Nephron (organoid): ENCODE data around the gene SEMA5B.

Experiments
- H3K27ac Mint-ChIP-seq, 3 experiments: 2 replicates each; pipeline ENCODE4 v1.8.0; 2020; ENCODE audit warnings: mixed read lengths in 3 of 3, mild to moderate bottlenecking in 2 of 3, moderate library complexity in 1 of 3
- H3K27me3 Mint-ChIP-seq: 2 replicates; pipeline ENCODE4 v1.8.0; 2021; ENCODE audit warnings: low read depth, mild to moderate bottlenecking, moderate library complexity, mixed read lengths
- H3K36me3 Mint-ChIP-seq: 2 replicates; pipeline ENCODE4 v1.8.0; 2020; ENCODE audit warnings: low read depth, mixed read lengths
- H3K4me1 Mint-ChIP-seq: 2 replicates; pipeline ENCODE4 v1.8.0; 2020; ENCODE audit warnings: mixed read lengths
- H3K4me3 Mint-ChIP-seq, 3 experiments: 2 replicates each; pipeline ENCODE4 v1.8.0; 2020; ENCODE audit warnings: mild to moderate bottlenecking in 3 of 3, mixed read lengths in 3 of 3, moderate library complexity in 2 of 3
- H3K9me3 Mint-ChIP-seq: 2 replicates; pipeline ENCODE4 v1.8.0; 2020; ENCODE audit warnings: mixed read lengths
- CTCF ChIP-seq, 3 experiments: fragments of 200-600 bp; sonication (generic); IDR thresholded peaks; one replicate each; pipeline ENCODE4 v1.5.0; 2021; ENCODE audit warnings: antibody characterized with exemption in 3 of 3; ENCODE audit not compliant: unreplicated experiment in 3 of 3

Gene SEMA5B

DNA sequence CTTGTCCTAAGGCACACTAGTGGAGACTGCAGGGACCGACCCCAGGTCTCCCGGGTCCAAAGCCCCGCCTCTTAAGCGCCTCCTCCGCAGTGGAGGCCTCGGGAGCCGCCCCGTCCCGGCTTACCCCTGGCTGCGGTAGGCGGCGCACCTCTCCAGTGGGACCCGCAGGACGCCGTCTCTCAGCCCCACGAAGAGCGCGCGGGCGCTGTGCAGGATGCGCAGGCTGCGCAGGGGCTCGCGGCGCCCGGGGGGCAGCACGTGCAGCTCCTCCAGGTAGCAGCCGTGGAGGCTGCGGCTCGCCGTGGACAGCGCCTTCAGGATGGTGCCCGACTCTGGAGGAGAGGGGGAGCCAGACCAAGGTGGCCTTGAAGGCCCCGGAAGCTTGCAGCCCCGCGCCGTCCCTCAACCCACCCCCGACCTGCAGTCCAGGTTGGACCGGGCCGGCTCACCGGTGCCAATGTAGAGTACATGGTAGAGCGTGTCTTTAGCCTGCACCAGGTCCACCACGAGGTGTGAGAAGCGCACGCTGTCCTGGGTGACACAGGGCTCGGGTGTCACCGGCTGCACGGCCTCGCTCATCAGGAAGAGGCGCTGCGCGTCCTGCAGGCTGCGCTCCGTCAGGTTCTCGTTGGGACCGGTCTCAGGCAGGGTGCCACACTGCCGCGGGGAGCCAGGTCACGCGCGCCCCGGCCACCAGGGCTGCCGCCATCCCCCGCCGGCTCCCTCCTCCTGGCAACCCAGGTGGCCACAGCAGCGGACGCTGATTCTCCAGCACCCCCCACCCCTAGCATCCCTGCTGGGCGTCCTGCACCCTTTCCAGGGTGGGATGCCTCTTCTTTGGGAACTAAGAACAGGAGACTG is 105.5 kb downstream of the SEMA5B start:
- Mint-ChIP-seq H3K9me3 (no peaks in the 10 kb centered on the region), H3K36me3 (no peaks in the 10 kb centered on the region)

GRCh38 chr3:122920986-122921385 is 106.6 kb downstream of the SEMA5B start:
- H3K4me3 Mint-ChIP-seq, result no peak overlapping the region
- H3K9me3 Mint-ChIP-seq, result no peaks in the 10 kb centered on the region
- no peak overlapping the region for H3K27ac Mint-ChIP-seq
- TF ChIP-seq CTCF (IDR thresholded peaks at IDR 0.05; ENCODE audit: unreplicated experiment in 3 of 3), result no peak
- H3K4me1 Mint-ChIP-seq, result no peaks in the 10 kb centered on the region
- H3K27me3 Mint-ChIP-seq, result peaks cover 39% of the 10 kb centered on the region
- H3K36me3 Mint-ChIP-seq, result no peaks in the 10 kb centered on the region

More for the DNA sequence above, 105.5 kb downstream of the SEMA5B start:
- no peak overlapping the region for H3K4me3 Mint-ChIP-seq
- peaks cover 38% of the 10 kb centered on the region for H3K27me3 Mint-ChIP-seq
- H3K4me1 Mint-ChIP-seq, result no peaks in the 10 kb centered on the region
- no peak overlapping the region for H3K27ac Mint-ChIP-seq
- TF ChIP-seq CTCF (IDR thresholded peaks at IDR 0.05; ENCODE audit: unreplicated experiment in 3 of 3), result peak in 2 of 3 experiments; percentile 14 to 16

DNA sequence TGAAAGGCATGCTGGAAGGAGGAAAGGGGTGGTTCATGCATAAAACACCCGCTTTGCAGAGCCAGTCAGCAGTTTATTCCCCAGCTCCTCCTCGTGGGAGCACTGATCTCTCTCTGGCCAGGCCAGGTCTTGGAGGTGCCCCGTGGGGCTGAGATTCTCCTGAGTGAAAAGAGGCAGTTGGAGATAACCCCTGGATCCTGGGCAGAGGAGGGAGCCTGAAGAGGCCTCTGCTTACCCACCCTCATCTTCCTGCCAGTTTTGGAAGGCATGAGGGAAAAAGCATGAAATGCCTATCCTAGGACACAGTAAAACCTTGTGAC is 108.3 kb downstream of the SEMA5B start:
- TF ChIP-seq CTCF (IDR thresholded peaks at IDR 0.05; ENCODE audit: unreplicated experiment in 3 of 3), result no peak
- H3K4me3 Mint-ChIP-seq, result no peak overlapping the region
- peaks cover 2% of the 10 kb centered on the region for H3K36me3 Mint-ChIP-seq
- no peaks in the 10 kb centered on the region for H3K9me3 Mint-ChIP-seq
- H3K4me1 Mint-ChIP-seq, result no peaks in the 10 kb centered on the region
- H3K27ac Mint-ChIP-seq, result no peak overlapping the region
- H3K27me3 Mint-ChIP-seq, result peaks cover 37% of the 10 kb centered on the region

GRCh38 chr3:122918576-122919290 is 108.8 kb downstream of the SEMA5B start:
- Mint-ChIP-seq H3K27me3 (peaks cover 37% of the 10 kb centered on the region), H3K4me3 (no peak overlapping the region), H3K9me3 (no peaks in the 10 kb centered on the region), H3K27ac (no peak overlapping the region), H3K36me3 (peaks cover 4% of the 10 kb centered on the region), H3K4me1 (no peaks in the 10 kb centered on the region)
- TF ChIP-seq CTCF (IDR thresholded peaks at IDR 0.05; ENCODE audit: unreplicated experiment in 3 of 3), result no peak

DNA sequence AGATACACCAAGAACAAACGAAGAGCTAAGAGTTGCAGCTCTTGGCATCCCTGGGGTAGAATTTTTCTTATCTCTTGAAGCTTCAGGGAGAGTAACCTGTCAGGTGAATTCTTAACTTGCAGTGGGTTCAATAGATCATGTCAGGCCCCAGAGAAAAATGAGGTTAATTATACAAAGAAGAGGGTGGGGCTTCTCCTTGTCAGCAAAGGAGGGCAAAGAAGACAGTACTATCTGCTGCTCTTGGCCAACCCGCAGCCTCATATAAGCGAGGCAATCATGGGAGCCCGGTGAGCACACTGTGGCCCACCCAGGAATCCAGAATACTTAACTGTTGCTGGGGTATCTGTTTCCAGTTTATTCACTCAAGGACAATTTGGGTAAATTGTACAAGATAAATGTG is 110.2 kb downstream of the SEMA5B start:
- Mint-ChIP-seq H3K4me1 (no peaks in the 10 kb centered on the region), H3K27ac (no peak overlapping the region), H3K4me3 (no peak overlapping the region), H3K27me3 (peaks cover 37% of the 10 kb centered on the region), H3K9me3 (no peaks in the 10 kb centered on the region), H3K36me3 (peaks cover 4% of the 10 kb centered on the region)
- TF ChIP-seq CTCF (IDR thresholded peaks at IDR 0.05; ENCODE audit: unreplicated experiment in 3 of 3), result no peak
